Limb (tissue), 2 donors: Measurements from ENCODE around the gene NDP.
"Not testable (repeated sequence)": the region's sequence is repeated elsewhere in the genome, so short reads cannot be mapped to it uniquely, and the experiment has no call there.

ENCODE experiments used
- DNase-seq, 2 donors: peaks; one replicate each; pipeline ENCODE4 v3.0.0-alpha.2; 2016; ENCODE audit errors: extremely low spot score in 2 of 2

Gene NDP

GRCh38 chrX:43971966-43972961, 926 bp downstream of the NDP start:
- no peak for DNase-seq

GRCh38 chrX:43970528-43970927, 2.7 kb downstream of the NDP start:
- no peak for DNase-seq

GRCh38 chrX:43969504-43970501, 3.4 kb downstream of the NDP start:
- no peak for DNase-seq

- no peak for DNase-seq
These were observed 4.8 kb downstream of the NDP start for GRCh38 chrX:43968359-43968781.

- no peak for DNase-seq
These were observed 8.3 kb downstream of the NDP start for GRCh38 chrX:43964936-43965335.

GRCh38 chrX:43963726-43964125, 9.5 kb downstream of the NDP start:
- no peak for DNase-seq

GRCh38 chrX:43962636-43963035, 10.6 kb downstream of the NDP start:
- no peak for DNase-seq

- DNase-seq: no peak
These were observed 11.5 kb downstream of the NDP start for GRCh38 chrX:43961699-43962098.

GRCh38 chrX:43958529-43958928, 14.7 kb downstream of the NDP start:
- DNase-seq: peak; percentile 31 to 63

GRCh38 chrX:43956034-43956433, 17.2 kb downstream of the NDP start:
- DNase-seq: no peak

- no peak for DNase-seq
These were observed 20.0 kb downstream of the NDP start for GRCh38 chrX:43953218-43953617.

GRCh38 chrX:43949669-43950068, 23.5 kb downstream of the NDP start:
- DNase-seq: no peak

GRCh38 chrX:43940816-43941474, 32.2 kb downstream of the NDP start:
- no peak for DNase-seq

GRCh38 chrX:43939187-43939926, 33.8 kb downstream of the NDP start:
- no peak for DNase-seq

- DNase-seq: not testable (repeated sequence)
These were observed 51.2 kb downstream of the NDP start for GRCh38 chrX:43922032-43922431.

GRCh38 chrX:43910772-43911171, 62.4 kb downstream of the NDP start:
- DNase-seq: not testable (repeated sequence)

GRCh38 chrX:43910012-43910411, 63.2 kb downstream of the NDP start:
- DNase-seq: no peak

- DNase-seq: no peak
These were observed 64.0 kb downstream of the NDP start for GRCh38 chrX:43909141-43909540.

- DNase-seq: no peak
These were observed 73.0 kb downstream of the NDP start for GRCh38 chrX:43899878-43900815.
